ENCODE measurements around the gene CPED1. TPM values are rescaled to one million over a fixed set of nuclear protein-coding genes. Genes with fewer than 3 reads are reported as not detected.

CPED1 gene
- total and polyA plus RNA-seq, 10 of the 15 experiments (the other 5 are each of a cell fraction or from before 2014, with no cell fraction given) = 0.01 to 0.77 (median 0.10) TPM; not detected in 1

DNA sequence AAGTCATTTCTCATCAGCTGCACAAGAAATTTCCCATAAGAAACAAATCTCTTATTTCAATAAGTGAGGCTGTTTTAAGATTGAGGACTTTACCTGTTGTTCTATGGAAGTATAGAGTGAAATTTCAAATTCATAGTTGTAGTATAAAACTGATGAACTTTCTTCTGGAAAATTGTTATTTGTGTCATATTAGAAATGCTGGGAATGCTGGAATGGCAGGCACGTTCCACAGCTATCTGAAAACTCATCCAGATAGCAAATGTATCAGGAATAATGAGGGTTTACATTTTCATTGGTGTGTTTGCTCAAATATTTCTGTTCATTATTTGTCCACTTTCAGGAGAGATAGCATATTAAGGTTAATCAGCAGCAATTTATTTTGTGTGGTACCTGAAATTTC lies 40.8 kb downstream of the CPED1 start:
- in situ Hi-C loops (cut with MboI) (no loop called here), intact Hi-C loops (cut with micrococcal nuclease; ENCODE audit: unreplicated experiment) (no loop called here)
- Histone ChIP-seq H3K9ac (ENCODE audit: control insufficient read depth, insufficient read depth, low read length) (no peak overlapping the region), H3K4me1 (ENCODE audit: control insufficient read depth, insufficient read depth, low read length) (no peaks in the 10 kb centered on the region), H2AFZ (ENCODE audit: control insufficient read depth, low read depth, low read length) (no peak overlapping the region), H3K27ac (ENCODE audit: control insufficient read depth, insufficient read depth) (no peak overlapping the region), H4K20me1 (ENCODE audit: control insufficient read depth, insufficient read depth) (no peaks in the 10 kb centered on the region), H3K4me3 (no peak overlapping the region), H3K27me3 (replicated peaks in 1 of 2; ENCODE audit: control insufficient read depth in 2 of 2, insufficient read depth in 2 of 2, low read length in 1 of 2) (no peaks in the 10 kb centered on the region), H3K79me2 (ENCODE audit: control insufficient read depth, insufficient read depth, low read length) (no peaks in the 10 kb centered on the region), H3K4me2 (ENCODE audit: control insufficient read depth, insufficient read depth) (no peak overlapping the region), H3K36me3 (ENCODE audit: control insufficient read depth in 2 of 2, insufficient read depth in 2 of 2, low read length in 1 of 2) (no peaks in the 10 kb centered on the region), H3K9me3 (replicated peaks; ENCODE audit: control insufficient read depth, insufficient read depth, low read length) (no peaks in the 10 kb centered on the region)
- RAD21 ChIA-PET (ENCODE audit: unreplicated experiment) = no interaction called here
- 0% methylated on average over 1 of the region's 1 CpG for WGBS (ENCODE audit: insufficient coverage, insufficient replicate concordance, low lambda C conversion rate, missing lambda C conversion rate)
- SMC1A ChIA-PET (ENCODE audit: uncharacterized antibody, unreplicated experiment) = no interaction called here
- TF ChIP-seq RCOR1 (conservative IDR thresholded peaks at IDR 0.05; ENCODE audit: low read depth, low read length) (no peak), TBL1XR1 (IDR thresholded peaks at IDR 0.05; ENCODE audit: low read depth, low read length) (no peak), MTA2 (IDR thresholded peaks at IDR 0.05; ENCODE audit: low read depth) (no peak), ATF2 (IDR thresholded peaks at IDR 0.05; ENCODE audit: low read length) (no peak), HCFC1 (IDR thresholded peaks at IDR 0.05; ENCODE audit: low read length) (no peak), ESRRA (IDR thresholded peaks at IDR 0.05; ENCODE audit: low read length) (no peak), EGR1 (IDR thresholded peaks at IDR 0.05; ENCODE audit: borderline replicate concordance in 1 of 2, low read depth in 2 of 2, low read length in 2 of 2) (no peak), IRF3 (IDR thresholded peaks at IDR 0.05) (no peak), KDM1A (IDR thresholded peaks at IDR 0.05; ENCODE audit: borderline replicate concordance) (no peak), POU2F2 (IDR thresholded peaks at IDR 0.05; ENCODE audit: borderline replicate concordance, low read depth, low read length) (no peak), MAX (IDR thresholded peaks at IDR 0.05; ENCODE audit: low read depth, low read length) (no peak), EZH2 (IDR thresholded peaks at IDR 0.05; ENCODE audit: borderline replicate concordance, control insufficient read depth, low read depth, low read length) (no peak), NFIC (IDR thresholded peaks at IDR 0.05; ENCODE audit: low read depth, low read length) (no peak)
- TF ChIP-seq, protein P1, sequence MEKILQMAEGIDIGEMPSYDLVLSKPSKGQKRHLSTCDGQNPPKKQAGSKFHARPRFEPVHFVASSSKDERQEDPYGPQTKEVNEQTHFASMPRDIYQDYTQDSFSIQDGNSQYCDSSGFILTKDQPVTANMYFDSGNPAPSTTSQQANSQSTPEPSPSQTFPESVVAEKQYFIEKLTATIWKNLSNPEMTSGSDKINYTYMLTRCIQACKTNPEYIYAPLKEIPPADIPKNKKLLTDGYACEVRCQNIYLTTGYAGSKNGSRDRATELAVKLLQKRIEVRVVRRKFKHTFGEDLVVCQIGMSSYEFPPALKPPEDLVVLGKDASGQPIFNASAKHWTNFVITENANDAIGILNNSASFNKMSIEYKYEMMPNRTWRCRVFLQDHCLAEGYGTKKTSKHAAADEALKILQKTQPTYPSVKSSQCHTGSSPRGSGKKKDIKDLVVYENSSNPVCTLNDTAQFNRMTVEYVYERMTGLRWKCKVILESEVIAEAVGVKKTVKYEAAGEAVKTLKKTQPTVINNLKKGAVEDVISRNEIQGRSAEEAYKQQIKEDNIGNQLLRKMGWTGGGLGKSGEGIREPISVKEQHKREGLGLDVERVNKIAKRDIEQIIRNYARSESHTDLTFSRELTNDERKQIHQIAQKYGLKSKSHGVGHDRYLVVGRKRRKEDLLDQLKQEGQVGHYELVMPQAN (conservative IDR thresholded peaks at IDR 0.05) = no peak
- TF ChIP-seq, protein P2, sequence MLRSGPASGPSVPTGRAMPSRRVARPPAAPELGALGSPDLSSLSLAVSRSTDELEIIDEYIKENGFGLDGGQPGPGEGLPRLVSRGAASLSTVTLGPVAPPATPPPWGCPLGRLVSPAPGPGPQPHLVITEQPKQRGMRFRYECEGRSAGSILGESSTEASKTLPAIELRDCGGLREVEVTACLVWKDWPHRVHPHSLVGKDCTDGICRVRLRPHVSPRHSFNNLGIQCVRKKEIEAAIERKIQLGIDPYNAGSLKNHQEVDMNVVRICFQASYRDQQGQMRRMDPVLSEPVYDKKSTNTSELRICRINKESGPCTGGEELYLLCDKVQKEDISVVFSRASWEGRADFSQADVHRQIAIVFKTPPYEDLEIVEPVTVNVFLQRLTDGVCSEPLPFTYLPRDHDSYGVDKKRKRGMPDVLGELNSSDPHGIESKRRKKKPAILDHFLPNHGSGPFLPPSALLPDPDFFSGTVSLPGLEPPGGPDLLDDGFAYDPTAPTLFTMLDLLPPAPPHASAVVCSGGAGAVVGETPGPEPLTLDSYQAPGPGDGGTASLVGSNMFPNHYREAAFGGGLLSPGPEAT (IDR thresholded peaks at IDR 0.05; ENCODE audit: low read depth) = no peak
- CTCF ChIA-PET = interaction anchor here (0.8 to 1.4 kb wide), 2 partner anchors 13 to 43 kb away, joined by 3 to 4 read pairs; no protein-coding TSS in a partner anchor
- POLR2A ChIA-PET = no interaction called here
- ATAC-seq (no peak), FAIRE-seq (no peak), DNase-seq (ENCODE audit: low read depth, low spot score) (no peak)
- no TSS peak for BruUV-seq (replicated peaks)
